Activated CD4-positive, alpha-beta T cell treated with anti-CD3 and anti-CD28 coated beads, Interleukin-2, Interleukin-6, amounts not matched to agents 100 ng/mL and 50 ng/mL, durations not matched to agents 16 hours and 8 hours (primary cell): Measurements from ENCODE around the gene MAPK11.
A peak's percentile ranks its signal among the peaks of the same experiment; 100 is the strongest.

Source experiments
- DNase-seq: peaks from one replicate; pipeline ENCODE4 v3.0.0-alpha.2; 2020

MAPK11 gene

GRCh38 chr22:50246242-50247175, 23.7 kb downstream of the MAPK11 start:
- DNase-seq: no peak

GRCh38 chr22:50245214-50246072, 24.7 kb downstream of the MAPK11 start:
- DNase-seq: no peak

- peak; percentile 96 for DNase-seq
Measured at GRCh38 chr22:50244420-50245213, 25.6 kb downstream of the MAPK11 start, which contains the start of gene TUBGCP6. TUBGCP6 (minus strand) TSS chr22:50245023; CDS start chr22:50244459, 564 bp downstream.

GRCh38 chr22:50243685-50244419, 26.3 kb downstream of the MAPK11 start:
- no peak for DNase-seq

- DNase-seq: no peak
Measured at GRCh38 chr22:50242406-50242949, 27.7 kb downstream of the MAPK11 start.

GRCh38 chr22:50238755-50239154, 31.4 kb downstream of the MAPK11 start:
- DNase-seq: no peak

GRCh38 chr22:50236731-50237409, 33.3 kb downstream of the MAPK11 start:
- DNase-seq: no peak

- DNase-seq: no peak
Measured at GRCh38 chr22:50233223-50233622, 37.0 kb downstream of the MAPK11 start.

GRCh38 chr22:50232481-50233151, 37.6 kb downstream of the MAPK11 start:
- no peak for DNase-seq

- DNase-seq: no peak
Measured at GRCh38 chr22:50229370-50229769, 40.8 kb downstream of the MAPK11 start.

- no peak for DNase-seq
Measured at GRCh38 chr22:50228366-50228765, 41.8 kb downstream of the MAPK11 start.

GRCh38 chr22:50227579-50228215, 42.5 kb downstream of the MAPK11 start:
- no peak for DNase-seq

- no peak for DNase-seq
Measured at GRCh38 chr22:50226875-50227165, 43.4 kb downstream of the MAPK11 start.

- no peak for DNase-seq
Measured at GRCh38 chr22:50226063-50226874, 43.9 kb downstream of the MAPK11 start.

- DNase-seq: no peak
Measured at GRCh38 chr22:50225200-50225969, 44.8 kb downstream of the MAPK11 start.

- DNase-seq: no peak
Measured at GRCh38 chr22:50224071-50224470, 46.1 kb downstream of the MAPK11 start.

GRCh38 chr22:50222508-50222907, 47.7 kb downstream of the MAPK11 start:
- no peak for DNase-seq
